Measurements from ENCODE around the gene PIK3R5. TPM values are rescaled to one million over a fixed set of nuclear protein-coding genes. Genes with fewer than 3 reads are reported as not detected.

PIK3R5 gene
- total RNA-seq, 4 donors from 2014 or later = 0.63 to 5.9 (median 2.9) TPM

DNA sequence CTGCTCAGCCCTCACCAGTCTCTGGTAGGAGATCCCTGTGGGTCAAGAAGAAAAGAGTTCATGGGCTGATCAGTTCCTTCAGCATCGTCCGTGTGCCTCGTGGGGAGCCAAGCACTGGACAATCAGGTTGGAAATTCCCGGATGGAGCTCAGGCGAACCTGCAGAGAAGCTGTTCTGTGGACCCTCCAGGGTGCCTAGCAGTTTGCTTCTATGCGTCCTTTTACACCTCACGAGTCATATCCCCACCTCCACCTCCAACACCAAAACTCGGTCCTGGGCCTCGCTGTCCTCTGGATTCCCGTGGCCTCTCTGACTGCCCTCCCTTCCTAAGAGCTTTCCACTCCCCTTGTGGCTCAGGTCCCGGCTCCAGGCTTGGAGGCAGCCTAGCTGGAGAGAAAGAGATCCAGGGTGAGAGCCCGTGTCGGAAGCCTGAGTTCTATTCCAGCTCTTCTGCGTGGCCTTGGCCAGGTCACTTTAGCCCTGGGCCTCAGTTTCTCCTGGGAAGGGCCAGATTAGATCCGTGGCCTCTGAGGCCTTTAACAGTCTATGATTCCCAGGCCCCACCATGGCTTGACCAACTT is 71.8 kb downstream of the PIK3R5 start:
- no peaks in the 10 kb centered on the region for H3K36me3 ChIP-seq
- H3K27me3 ChIP-seq = no peaks in the 10 kb centered on the region
- DNase-seq (no peak), ATAC-seq (no peak)
- in situ Hi-C loops (cut with MboI; ENCODE audit: low sequenced_read_pairs in 4 of 4) = no loop called here
- intact Hi-C loops (cut with DNase I; ENCODE audit: low total_unique reads) = no loop called here
- H3K4me1 ChIP-seq = no peaks in the 10 kb centered on the region
- TF ChIP-seq POLR2A (IDR thresholded peaks at IDR 0.05) = no peak
- TF ChIP-seq, protein P1, sequence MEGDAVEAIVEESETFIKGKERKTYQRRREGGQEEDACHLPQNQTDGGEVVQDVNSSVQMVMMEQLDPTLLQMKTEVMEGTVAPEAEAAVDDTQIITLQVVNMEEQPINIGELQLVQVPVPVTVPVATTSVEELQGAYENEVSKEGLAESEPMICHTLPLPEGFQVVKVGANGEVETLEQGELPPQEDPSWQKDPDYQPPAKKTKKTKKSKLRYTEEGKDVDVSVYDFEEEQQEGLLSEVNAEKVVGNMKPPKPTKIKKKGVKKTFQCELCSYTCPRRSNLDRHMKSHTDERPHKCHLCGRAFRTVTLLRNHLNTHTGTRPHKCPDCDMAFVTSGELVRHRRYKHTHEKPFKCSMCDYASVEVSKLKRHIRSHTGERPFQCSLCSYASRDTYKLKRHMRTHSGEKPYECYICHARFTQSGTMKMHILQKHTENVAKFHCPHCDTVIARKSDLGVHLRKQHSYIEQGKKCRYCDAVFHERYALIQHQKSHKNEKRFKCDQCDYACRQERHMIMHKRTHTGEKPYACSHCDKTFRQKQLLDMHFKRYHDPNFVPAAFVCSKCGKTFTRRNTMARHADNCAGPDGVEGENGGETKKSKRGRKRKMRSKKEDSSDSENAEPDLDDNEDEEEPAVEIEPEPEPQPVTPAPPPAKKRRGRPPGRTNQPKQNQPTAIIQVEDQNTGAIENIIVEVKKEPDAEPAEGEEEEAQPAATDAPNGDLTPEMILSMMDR (IDR thresholded peaks at IDR 0.05 in 4 of 5, conservative IDR thresholded peaks at IDR 0.05 in 1 of 5) = no peak
- H3K27ac ChIP-seq = no peak overlapping the region
- H3K9me3 ChIP-seq = no peaks in the 10 kb centered on the region
- H3K4me3 ChIP-seq = no peak overlapping the region

DNA sequence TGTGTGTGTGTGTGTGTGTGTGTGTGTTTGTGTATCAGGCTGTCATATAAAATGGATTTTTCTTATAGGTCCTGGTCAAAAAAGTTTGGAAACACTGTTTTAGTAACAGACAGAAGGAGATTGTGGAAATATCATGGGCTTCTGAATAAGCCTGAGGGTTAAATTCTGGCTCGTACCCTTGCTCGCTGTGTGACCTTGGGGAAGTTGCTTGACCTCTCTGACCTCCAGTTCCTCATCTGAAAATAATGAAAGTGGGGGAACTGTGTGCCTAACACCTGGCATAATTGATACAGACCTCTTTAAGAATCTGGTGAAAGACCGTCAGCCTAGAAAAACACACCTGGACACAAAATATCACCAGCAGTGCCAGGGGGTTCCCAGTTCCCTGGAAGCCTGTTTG is 72.4 kb downstream of the PIK3R5 start:
- intact Hi-C loops (cut with DNase I; ENCODE audit: low total_unique reads) (no loop called here), in situ Hi-C loops (cut with MboI; ENCODE audit: low sequenced_read_pairs in 4 of 4) (no loop called here)
- DNase-seq = no peak

DNA sequence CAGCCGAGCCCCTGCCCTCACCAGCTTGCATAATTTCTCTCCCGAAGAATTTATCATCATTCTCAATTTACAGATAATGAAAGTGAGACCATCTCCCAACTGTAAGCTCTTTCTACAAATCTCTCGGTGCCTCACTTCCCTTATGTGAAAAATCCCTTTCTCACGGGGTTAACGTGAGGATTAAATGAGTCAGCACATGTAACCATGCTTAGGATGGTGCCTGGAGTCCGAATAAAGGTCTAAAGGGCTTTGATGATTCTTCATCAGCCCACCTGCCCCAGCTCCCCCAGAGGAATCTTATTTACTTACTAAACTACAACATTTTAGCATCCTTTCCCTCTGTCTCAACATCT is 73.2 kb downstream of the PIK3R5 start:
- Histone ChIP-seq H3K9me3 (no peaks in the 10 kb centered on the region), H3K4me3 (no peak overlapping the region), H3K4me1 (no peaks in the 10 kb centered on the region), H3K27me3 (no peaks in the 10 kb centered on the region), H3K27ac (no peak overlapping the region), H3K36me3 (no peaks in the 10 kb centered on the region)
- intact Hi-C loops (cut with DNase I; ENCODE audit: low total_unique reads) = no loop called here
- DNase-seq = no peak
- in situ Hi-C loops (cut with MboI; ENCODE audit: low sequenced_read_pairs in 4 of 4) = no loop called here
- no peak for TF ChIP-seq POLR2A (IDR thresholded peaks at IDR 0.05)
- TF ChIP-seq, protein P1 (IDR thresholded peaks at IDR 0.05 in 4 of 5, conservative IDR thresholded peaks at IDR 0.05 in 1 of 5) = no peak
- ATAC-seq = no peak

More for the DNA sequence above, 72.4 kb downstream of the PIK3R5 start:
- H3K4me1 ChIP-seq = no peaks in the 10 kb centered on the region
- TF ChIP-seq, protein P1 (IDR thresholded peaks at IDR 0.05 in 4 of 5, conservative IDR thresholded peaks at IDR 0.05 in 1 of 5) = no peak
- TF ChIP-seq POLR2A (IDR thresholded peaks at IDR 0.05) = no peak
- no peak overlapping the region for H3K27ac ChIP-seq
- H3K36me3 ChIP-seq = no peaks in the 10 kb centered on the region
- ATAC-seq = no peak
- H3K27me3 ChIP-seq = no peaks in the 10 kb centered on the region
- H3K4me3 ChIP-seq = no peak overlapping the region
- H3K9me3 ChIP-seq = no peaks in the 10 kb centered on the region

DNA sequence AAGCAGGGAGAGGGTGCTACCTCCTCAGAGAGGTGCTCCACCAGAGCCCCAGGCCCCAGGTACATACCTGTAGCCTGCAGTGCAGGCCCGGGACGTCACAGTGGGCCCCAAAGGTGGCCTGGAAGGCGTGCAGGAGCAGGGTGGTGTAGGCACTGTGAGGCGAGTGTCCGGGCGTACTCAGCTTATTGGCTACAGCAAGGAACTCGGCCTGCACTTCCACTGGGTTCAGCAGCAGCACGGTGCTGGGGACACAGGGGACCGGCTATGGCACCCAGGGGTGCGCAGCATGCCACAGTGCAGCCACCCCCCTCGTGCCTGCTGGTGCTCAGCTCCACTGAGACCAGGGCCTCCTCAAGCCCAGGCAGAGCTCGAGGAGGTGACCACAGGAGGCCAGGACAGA is 74.8 kb downstream of the PIK3R5 start:
- TF ChIP-seq, protein P1 (IDR thresholded peaks at IDR 0.05 in 4 of 5, conservative IDR thresholded peaks at IDR 0.05 in 1 of 5) = no peak
- no peak for TF ChIP-seq POLR2A (IDR thresholded peaks at IDR 0.05)
- no peak overlapping the region for H3K27ac ChIP-seq
- no peaks in the 10 kb centered on the region for H3K9me3 ChIP-seq
- H3K4me1 ChIP-seq = no peaks in the 10 kb centered on the region
- in situ Hi-C loops (cut with MboI; ENCODE audit: low sequenced_read_pairs in 4 of 4) = no loop called here
- no peak for DNase-seq
- intact Hi-C loops (cut with DNase I; ENCODE audit: low total_unique reads) = no loop called here
- no peak for ATAC-seq
- no peaks in the 10 kb centered on the region for H3K36me3 ChIP-seq
- H3K4me3 ChIP-seq = no peak overlapping the region
- H3K27me3 ChIP-seq = no peaks in the 10 kb centered on the region
